Astrocyte (in vitro differentiated cells and primary cell): ENCODE data around the gene PAPLN.

Experiments
- CTCF ChIP-seq: IDR thresholded peaks from 2 replicates; pipeline ENCODE4 v1.5.1; 2011; ENCODE audit warnings: low read depth, mild to moderate bottlenecking, inconsistent platforms, low read length, moderate library complexity; ENCODE audit not compliant: insufficient read depth
- EZH2 ChIP-seq: IDR thresholded peaks from 2 replicates; pipeline ENCODE4 v1.6.1; 2012; ENCODE audit warnings: mild to moderate bottlenecking, low read length, inconsistent platforms; ENCODE audit not compliant: insufficient read depth

DNA sequence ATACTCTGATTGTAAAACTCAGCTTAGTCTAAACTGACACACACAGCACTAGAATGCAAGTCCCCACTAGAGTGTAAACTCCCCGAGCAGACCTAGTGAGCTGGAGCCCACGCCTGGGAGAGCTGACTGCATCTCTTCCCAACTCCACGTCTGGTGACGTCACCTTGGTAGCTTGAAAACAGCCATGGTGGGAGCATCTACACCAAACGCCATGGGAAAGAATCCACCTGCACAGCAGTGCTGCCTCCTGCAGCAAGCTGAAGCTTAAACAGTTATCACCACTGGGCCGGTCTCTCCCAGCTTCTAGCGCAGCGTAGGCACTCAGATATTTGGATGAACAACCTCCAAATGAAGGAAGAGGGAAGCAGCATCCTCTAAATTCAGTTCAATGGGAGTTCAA, 4.3 kb upstream of the PAPLN start:
- TF ChIP-seq CTCF, result no peak
- TF ChIP-seq EZH2, result no peak
